ENCODE measurements around the gene TLR9. TPM values are rescaled to one million over a fixed set of nuclear protein-coding genes. Genes with fewer than 3 reads are reported as not detected.

Gene TLR9
- total RNA-seq, 1 experiment from 2014 or later = 0.44 TPM

- Histone ChIP-seq H3K9me2 (ENCODE audit: insufficient read depth) (no peaks in the 10 kb centered on the region), H3K27ac (no peak overlapping the region), H3F3A (ENCODE audit: insufficient read depth, low read depth) (peaks cover 18% of the 10 kb centered on the region; the same call in 1 of the 2 replicates), H3K27me3 (ENCODE audit: insufficient read depth, low read depth) (no peaks in the 10 kb centered on the region), H3K36me3 (ENCODE audit: low read depth) (peaks cover 75% of the 10 kb centered on the region), H3K9me3 (ENCODE audit: insufficient read depth, low read depth) (no peaks in the 10 kb centered on the region), H2AFZ (no peak overlapping the region), H3K4me3 (no peak overlapping the region), H4K20me1 (ENCODE audit: insufficient read depth) (no peaks in the 10 kb centered on the region), H3K4me1 (replicated peaks; ENCODE audit: insufficient read depth) (peaks cover 8% of the 10 kb centered on the region), H3K4me2 (no peak overlapping the region), H3K79me2 (ENCODE audit: low read depth) (peaks cover 25% of the 10 kb centered on the region)
- TF ChIP-seq CTCF (conservative IDR thresholded peaks at IDR 0.05) (no peak), EZH2 (IDR thresholded peaks at IDR 0.05; ENCODE audit: low read depth) (no peak)
- no peak for DNase-seq
- intact Hi-C loops (cut with micrococcal nuclease; ENCODE audit: unreplicated experiment) = no loop called here
- CTCF ChIA-PET = interaction anchor here (0.6 kb wide), 1 partner anchor 23 kb away, joined by 3 read pairs; no protein-coding TSS in a partner anchor
- BruUV-seq (replicated peaks) = no TSS peak
- POLR2A ChIA-PET (ENCODE audit: unreplicated experiment) = no interaction called here
Measured at GRCh38 chr3:52203701-52204100, 21.7 kb downstream of the TLR9 start.

GRCh38 chr3:52202384-52203077 is 22.9 kb downstream of the TLR9 start:
- Histone ChIP-seq H2AFZ (no peak overlapping the region), H3K4me1 (replicated peaks; ENCODE audit: insufficient read depth) (peaks cover 11% of the 10 kb centered on the region), H3K79me2 (ENCODE audit: low read depth) (peaks cover 32% of the 10 kb centered on the region), H3K4me2 (no peak overlapping the region), H3K27ac (no peak overlapping the region), H3F3A (ENCODE audit: insufficient read depth, low read depth) (peaks cover 9% of the 10 kb centered on the region; the same call in 1 of the 2 replicates), H3K4me3 (no peak overlapping the region), H3K36me3 (ENCODE audit: low read depth) (peaks cover 65% of the 10 kb centered on the region), H3K27me3 (ENCODE audit: insufficient read depth, low read depth) (no peaks in the 10 kb centered on the region), H4K20me1 (ENCODE audit: insufficient read depth) (no peaks in the 10 kb centered on the region), H3K9me2 (ENCODE audit: insufficient read depth) (no peaks in the 10 kb centered on the region), H3K9me3 (ENCODE audit: insufficient read depth, low read depth) (no peaks in the 10 kb centered on the region)
- TF ChIP-seq EZH2 (IDR thresholded peaks at IDR 0.05; ENCODE audit: low read depth) = no peak
- no peak for TF ChIP-seq CTCF (conservative IDR thresholded peaks at IDR 0.05)
- intact Hi-C loops (cut with micrococcal nuclease; ENCODE audit: unreplicated experiment) = no loop called here
- DNase-seq = no peak
- POLR2A ChIA-PET (ENCODE audit: unreplicated experiment) = interaction anchor here (0.7 kb wide), 1 partner anchor 325 kb away, joined by 3 read pairs; no protein-coding TSS in a partner anchor
- no TSS peak for BruUV-seq (replicated peaks)
- CTCF ChIA-PET = interaction anchor here (0.7 kb wide), 1 partner anchor 21 kb away, joined by 3 read pairs; no protein-coding TSS in a partner anchor

- H3K36me3 ChIP-seq (ENCODE audit: low read depth) = peaks cover 60% of the 10 kb centered on the region
- H3K79me2 ChIP-seq (ENCODE audit: low read depth) = peaks cover 32% of the 10 kb centered on the region
- H3K4me3 ChIP-seq = no peak overlapping the region
- H3F3A ChIP-seq (ENCODE audit: insufficient read depth, low read depth) = peaks cover 12% of the 10 kb centered on the region
- intact Hi-C loops (cut with micrococcal nuclease; ENCODE audit: unreplicated experiment) = no loop called here
- BruUV-seq (replicated peaks) = no TSS peak
- TF ChIP-seq CTCF (conservative IDR thresholded peaks at IDR 0.05) (no peak), EZH2 (IDR thresholded peaks at IDR 0.05; ENCODE audit: low read depth) (no peak)
- peaks cover 25% of the 10 kb centered on the region for H3K4me1 ChIP-seq (replicated peaks; ENCODE audit: insufficient read depth)
- ChIA-PET CTCF (interaction anchor here (0.6 kb wide), 1 partner anchor 24 kb away, joined by 16 read pairs; no protein-coding TSS in a partner anchor), POLR2A (ENCODE audit: unreplicated experiment) (no interaction called here)
- H3K9me3 ChIP-seq (ENCODE audit: insufficient read depth, low read depth) = no peaks in the 10 kb centered on the region
- H3K9me2 ChIP-seq (ENCODE audit: insufficient read depth) = no peaks in the 10 kb centered on the region
- no peak overlapping the region for H2AFZ ChIP-seq
- H3K27ac ChIP-seq = no peak overlapping the region
- H3K4me2 ChIP-seq = no peak overlapping the region
- no peaks in the 10 kb centered on the region for H3K27me3 ChIP-seq (ENCODE audit: insufficient read depth, low read depth)
- DNase-seq = no peak
- H4K20me1 ChIP-seq (ENCODE audit: insufficient read depth) = no peaks in the 10 kb centered on the region
Measured at GRCh38 chr3:52200981-52201679, 24.3 kb downstream of the TLR9 start.
